Inflammatory macrophage (primary cell): Measurements from ENCODE around the gene FAM193B.

Experiments used
- DNase-seq, 2 donors: peaks; one replicate each; pipeline ENCODE4 v3.0.0-alpha.2; 2020 to 2022
- total RNA-seq, 18 experiments: gene quantifications; one replicate each; lab custom pipeline; 2026; ENCODE audit warnings: mixed read lengths in 6 of 18, inconsistent platforms in 2 of 18; lab: John Stamatoyannopoulos, UW

Gene FAM193B
- 9.4 to 34.9 (median 22.1) reads per million in 18 experiments for total RNA-seq

- DNase-seq = peak; percentile 93 to 95
Observed at GRCh38 chr5:177554474-177555111, at the start of gene FAM193B. TSS of gene FAM193B (minus strand) at chr5:177554563. CDS start at chr5:177554458, 105 bp downstream.

GRCh38 chr5:177604116-177604521, 49.8 kb upstream of the FAM193B start:
- DNase-seq = no peak

- DNase-seq = no peak
Observed at GRCh38 chr5:177603631-177604030, 49.3 kb upstream of the FAM193B start.

- DNase-seq = no peak
Observed at GRCh38 chr5:177602458-177602830, 48.1 kb upstream of the FAM193B start.

- no peak for DNase-seq
Observed at GRCh38 chr5:177601577-177602457, 47.5 kb upstream of the FAM193B start.

GRCh38 chr5:177601126-177601525, 46.8 kb upstream of the FAM193B start:
- DNase-seq = no peak

- DNase-seq = peak in 1 of 2 donors; percentile 13
Observed at GRCh38 chr5:177600508-177601018, 46.2 kb upstream of the FAM193B start.

- DNase-seq = peak; percentile 77 to 89
Observed at GRCh38 chr5:177599731-177600507, 45.6 kb upstream of the FAM193B start, which contains the start of gene B4GALT7. TSS of gene B4GALT7 (plus strand) at chr5:177600132. CDS start at chr5:177600211, 79 bp downstream.

- no peak for DNase-seq
Observed at GRCh38 chr5:177598477-177598876, 44.1 kb upstream of the FAM193B start.

- no peak for DNase-seq
Observed at GRCh38 chr5:177596775-177597238, 42.4 kb upstream of the FAM193B start.

- DNase-seq = no peak
Observed at GRCh38 chr5:177595991-177596774, 41.8 kb upstream of the FAM193B start.

GRCh38 chr5:177595026-177595585, 40.7 kb upstream of the FAM193B start:
- DNase-seq = no peak

GRCh38 chr5:177594071-177594470, 39.7 kb upstream of the FAM193B start:
- no peak for DNase-seq

- no peak for DNase-seq
Observed at GRCh38 chr5:177593511-177593910, 39.1 kb upstream of the FAM193B start.

- DNase-seq = no peak
Observed at GRCh38 chr5:177592905-177593304, 38.5 kb upstream of the FAM193B start.

- DNase-seq = peak; percentile 79 to 88
Observed at GRCh38 chr5:177592010-177592834, 37.9 kb upstream of the FAM193B start, which contains the start of gene TMED9. TSS of gene TMED9 (plus strand) at chr5:177592203. CDS start at chr5:177592215, 12 bp downstream.

- DNase-seq = no peak
Observed at GRCh38 chr5:177591690-177592009, 37.3 kb upstream of the FAM193B start.

- no peak for DNase-seq
Observed at GRCh38 chr5:177590406-177590805, 36.0 kb upstream of the FAM193B start.

GRCh38 chr5:177588413-177588909, 34.1 kb upstream of the FAM193B start:
- DNase-seq = no peak

GRCh38 chr5:177578316-177578715, 24.0 kb upstream of the FAM193B start:
- DNase-seq = no peak
